HG02970 (cell line): Measurements from ENCODE around the gene GPER1.

Experiments used
- ATAC-seq: cut with Tn5 transposase; IDR thresholded peaks from one replicate; pipeline ENCODE4 v1.9.1; 2021; ENCODE audit warnings: mild to moderate bottlenecking, moderate library complexity, moderate number of reproducible peaks; ENCODE audit not compliant: unreplicated experiment, low FRiP score

Gene GPER1

GRCh38 chr7:1100834-1101562 is 13.1 kb downstream of the GPER1 start:
- no peak for ATAC-seq

DNA sequence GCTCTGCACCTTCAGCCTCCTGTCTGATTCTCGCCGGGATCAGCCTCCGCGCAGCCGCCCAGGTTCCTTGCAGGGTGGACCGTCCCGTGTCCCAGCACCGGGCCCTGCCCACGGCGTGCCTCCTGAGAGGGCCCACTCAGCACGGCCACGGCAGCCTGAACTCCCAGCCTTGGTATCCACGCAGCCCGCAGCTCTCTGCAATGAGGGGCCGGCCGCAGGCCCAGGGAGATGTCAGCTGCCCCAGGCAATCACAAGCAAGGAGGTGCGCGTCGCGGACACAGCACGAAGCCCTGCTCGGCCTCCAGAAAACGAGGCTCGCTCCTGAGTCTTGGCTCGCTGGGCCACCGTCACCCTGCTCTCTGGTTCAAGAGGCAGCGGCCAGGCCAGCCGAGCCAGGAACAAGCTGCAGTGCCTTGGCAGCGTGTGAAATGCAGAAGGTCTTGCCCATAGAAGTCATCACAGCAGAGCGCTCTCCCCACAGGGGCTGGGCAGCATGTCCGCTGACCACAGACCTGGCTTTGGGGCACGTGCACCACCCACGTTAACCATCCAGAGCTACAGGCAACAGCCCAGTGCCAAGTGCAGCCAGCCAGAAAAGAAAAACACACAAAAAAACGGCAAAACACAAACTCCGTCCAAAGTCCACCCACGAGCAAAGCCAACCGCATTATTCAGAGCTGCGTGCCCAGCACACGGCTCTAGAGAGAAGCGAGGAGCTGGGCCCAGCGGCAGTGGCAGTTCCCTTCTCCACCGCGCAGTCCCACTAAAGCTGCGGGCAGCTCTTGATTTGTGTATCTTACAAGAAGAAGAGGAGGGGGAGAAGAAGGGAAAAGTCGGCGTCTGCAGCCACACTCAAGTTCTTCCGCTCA is 13.9 kb downstream of the GPER1 start:
- no peak for ATAC-seq

GRCh38 chr7:1103009-1103788 is 15.3 kb downstream of the GPER1 start:
- no peak for ATAC-seq

DNA sequence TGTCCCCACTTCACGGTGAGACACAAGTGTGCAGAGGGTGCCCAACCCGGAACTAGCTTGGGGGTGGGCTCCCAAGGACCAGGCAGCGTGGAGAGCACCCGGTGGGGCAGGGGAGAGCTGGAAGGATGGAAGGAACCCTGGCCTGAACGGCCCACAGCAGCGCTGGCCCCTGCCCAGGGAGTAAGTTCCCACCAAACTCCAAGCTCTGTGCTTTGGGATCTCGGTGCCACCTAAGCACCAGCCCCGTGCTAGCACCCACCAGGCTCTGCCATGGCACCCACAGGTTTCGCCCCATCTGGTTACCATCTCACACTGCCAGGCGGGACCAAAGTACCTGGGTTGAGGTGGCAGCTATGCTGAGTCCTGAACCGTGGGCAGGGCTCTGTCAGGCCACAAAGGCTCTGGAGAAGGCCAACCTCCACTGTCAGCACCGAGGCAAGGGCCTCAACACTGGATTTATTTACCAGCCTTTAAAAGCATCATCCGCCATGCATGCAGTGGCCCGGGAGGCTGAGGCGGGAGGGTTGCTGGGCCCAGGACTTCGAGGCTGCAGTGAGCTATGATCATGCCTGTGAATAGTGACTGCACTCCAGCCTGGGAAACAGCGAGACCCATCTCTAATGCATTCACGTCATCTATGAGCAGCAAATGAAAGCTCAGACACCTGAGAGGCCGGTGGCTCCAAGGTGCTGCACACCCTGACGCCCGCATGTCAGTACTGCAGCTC is 16.0 kb downstream of the GPER1 start:
- no peak for ATAC-seq

GRCh38 chr7:1104516-1105179 is 16.7 kb downstream of the GPER1 start:
- no peak for ATAC-seq

DNA sequence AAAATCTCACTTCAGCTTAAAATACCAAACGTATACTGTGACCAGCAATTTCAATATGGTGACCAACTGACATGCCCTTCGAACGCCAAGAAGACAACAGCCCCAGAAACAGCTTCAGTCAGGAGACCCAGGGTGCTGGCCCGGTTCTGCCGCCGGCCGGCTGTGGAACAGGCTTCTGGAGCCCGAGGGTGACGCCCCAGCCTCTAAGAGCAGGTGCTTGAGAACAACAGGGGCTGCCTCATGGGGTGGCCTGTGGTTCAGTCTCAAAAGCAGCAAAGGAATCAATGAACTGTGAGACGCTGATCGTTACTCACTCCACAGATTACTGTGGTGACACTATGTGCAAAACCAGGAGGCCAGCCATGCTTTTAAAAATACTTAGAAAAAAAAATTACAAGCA is 17.3 kb downstream of the GPER1 start:
- ATAC-seq = no peak

- no peak for ATAC-seq
Observed at GRCh38 chr7:1106063-1106792, 18.3 kb downstream of the GPER1 start.

DNA sequence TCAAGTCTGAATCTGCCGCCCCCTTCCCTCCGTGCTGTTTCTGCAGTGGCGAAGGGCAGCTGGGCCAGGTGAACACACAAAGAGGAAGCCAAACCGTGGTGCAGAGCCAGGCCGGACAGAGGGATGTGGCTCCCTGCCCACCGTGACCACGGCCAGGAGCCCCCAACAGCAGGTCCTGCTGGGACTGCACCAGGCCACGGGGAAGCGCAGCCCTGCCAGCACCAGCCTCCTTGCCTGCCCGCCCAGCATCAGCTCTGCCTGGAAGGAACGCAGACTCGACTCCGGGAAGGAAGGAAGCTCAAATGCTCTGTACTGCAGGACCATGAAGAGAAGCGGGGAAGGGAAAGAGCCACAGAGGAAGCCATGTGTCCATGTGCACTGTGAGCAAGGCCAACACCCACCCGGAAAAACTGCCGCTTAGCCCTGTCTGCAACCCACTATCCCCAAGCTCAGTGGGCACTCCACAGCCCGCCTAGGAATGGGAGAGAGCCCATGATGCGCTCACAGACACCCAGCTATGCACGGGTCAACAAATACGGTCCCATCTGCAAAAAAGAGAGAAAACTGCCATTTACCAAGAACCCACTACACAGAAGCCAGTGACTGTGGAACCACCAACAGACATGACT is 19.0 kb downstream of the GPER1 start:
- no peak for ATAC-seq

DNA sequence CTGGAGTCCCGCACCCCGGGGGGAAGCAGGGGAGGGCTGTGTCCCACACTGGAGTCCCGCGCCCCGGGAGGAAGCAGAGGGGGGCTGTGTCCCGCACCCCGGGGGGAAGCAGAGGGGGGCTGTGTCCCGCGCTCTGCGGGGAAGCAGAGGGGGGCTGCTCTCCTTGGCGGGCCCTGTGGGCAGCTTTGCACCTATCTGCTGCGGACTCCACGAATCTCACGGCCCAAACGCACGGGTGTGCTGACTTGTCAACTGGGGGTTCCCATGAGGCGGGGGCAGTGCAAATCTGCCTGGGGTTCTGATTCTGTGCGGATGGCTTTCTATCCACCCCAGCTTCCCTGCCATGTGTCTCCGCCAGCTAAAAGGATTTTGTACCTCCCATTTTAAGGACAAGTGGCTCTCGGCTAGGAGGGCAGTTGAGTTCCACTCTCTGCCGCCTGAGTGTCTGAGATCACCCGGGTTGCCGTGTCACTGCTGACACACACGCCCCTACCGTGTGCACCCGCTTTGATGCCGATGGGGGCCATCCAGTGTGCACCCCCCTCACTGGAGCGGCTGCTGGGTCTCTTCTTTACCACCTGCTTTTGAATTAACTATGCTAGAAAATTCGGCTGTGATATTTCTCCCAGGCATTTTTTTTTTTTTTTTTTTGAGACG is 20.5 kb downstream of the GPER1 start:
- no peak for ATAC-seq

DNA sequence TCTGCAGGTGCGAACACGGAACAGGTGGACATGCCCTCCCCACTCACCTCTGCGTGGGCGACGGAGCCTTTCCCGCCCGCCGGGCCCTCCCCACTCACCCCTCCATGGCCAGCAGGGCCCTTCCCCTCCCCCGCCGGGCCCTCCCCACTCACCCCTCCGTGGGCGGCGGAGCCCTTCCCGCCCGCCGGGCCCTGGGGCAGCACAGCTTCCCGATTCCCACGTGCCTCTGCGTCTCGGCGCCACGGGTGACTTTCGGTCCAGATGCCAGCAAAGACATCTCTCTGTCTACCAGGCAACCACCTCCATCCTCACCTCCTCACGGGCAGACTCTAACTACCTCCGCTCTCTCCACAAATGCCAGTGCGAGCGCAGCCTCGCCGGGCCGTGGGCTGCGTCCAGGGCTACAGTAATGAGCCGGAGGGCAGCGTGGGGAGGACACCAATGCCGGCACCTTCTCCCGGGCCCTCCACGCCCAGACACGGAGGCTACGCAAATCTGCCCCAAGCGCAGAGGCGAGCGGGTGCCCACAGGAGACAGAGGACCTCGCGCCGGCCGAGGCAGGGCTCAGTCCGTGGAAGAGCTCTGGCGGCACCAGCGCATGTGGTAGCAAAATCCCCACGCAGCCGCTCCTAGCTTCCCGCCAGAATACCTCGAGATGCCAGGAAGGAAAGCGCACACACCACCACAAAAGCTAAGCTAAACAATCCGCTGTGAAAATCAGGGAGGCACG is 21.8 kb downstream of the GPER1 start:
- ATAC-seq = no peak

DNA sequence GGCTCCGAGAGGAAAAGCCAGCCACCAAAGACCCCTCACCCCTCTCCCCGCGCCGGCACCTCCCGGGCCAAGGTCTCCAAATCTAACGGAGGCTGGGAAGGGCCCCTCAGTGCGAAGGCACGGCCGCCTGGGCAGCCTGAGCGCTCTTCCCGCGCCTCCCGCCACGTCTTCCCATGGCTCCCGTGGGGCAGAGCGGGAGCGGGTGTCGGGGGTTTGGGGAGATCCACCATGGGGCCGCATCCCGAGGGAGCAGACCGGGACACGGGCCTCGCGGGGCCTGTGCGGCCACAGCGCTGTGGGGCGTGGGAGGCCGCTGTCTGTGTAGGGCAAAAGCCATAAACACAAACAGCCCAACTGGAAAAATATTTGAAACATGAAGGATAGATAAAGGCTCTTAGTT is 22.4 kb downstream of the GPER1 start:
- ATAC-seq = no peak

DNA sequence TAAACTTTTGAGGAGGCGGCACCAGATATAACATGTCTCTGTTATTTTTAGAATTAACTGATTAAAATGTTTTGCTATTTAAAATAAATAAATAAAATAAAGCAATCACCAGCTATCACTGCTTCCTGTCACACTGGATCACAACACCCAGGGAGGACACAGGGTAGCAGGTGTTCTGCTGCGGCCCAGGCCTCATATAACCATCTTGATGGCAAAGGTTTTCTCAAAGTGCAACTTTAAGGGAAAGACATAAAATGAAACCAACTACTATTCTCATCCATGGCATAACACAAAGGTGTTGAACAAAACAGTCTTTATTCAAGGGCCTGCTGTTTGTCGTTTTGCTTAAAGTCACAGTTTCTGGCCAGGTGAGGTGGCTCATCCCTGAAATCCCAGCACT is 23.2 kb downstream of the GPER1 start:
- no peak for ATAC-seq

GRCh38 chr7:1112109-1112508 is 24.2 kb downstream of the GPER1 start:
- no peak for ATAC-seq

GRCh38 chr7:1112625-1113547 is 25.0 kb downstream of the GPER1 start:
- no peak for ATAC-seq

GRCh38 chr7:1113548-1113885 is 25.6 kb downstream of the GPER1 start:
- ATAC-seq = no peak

DNA sequence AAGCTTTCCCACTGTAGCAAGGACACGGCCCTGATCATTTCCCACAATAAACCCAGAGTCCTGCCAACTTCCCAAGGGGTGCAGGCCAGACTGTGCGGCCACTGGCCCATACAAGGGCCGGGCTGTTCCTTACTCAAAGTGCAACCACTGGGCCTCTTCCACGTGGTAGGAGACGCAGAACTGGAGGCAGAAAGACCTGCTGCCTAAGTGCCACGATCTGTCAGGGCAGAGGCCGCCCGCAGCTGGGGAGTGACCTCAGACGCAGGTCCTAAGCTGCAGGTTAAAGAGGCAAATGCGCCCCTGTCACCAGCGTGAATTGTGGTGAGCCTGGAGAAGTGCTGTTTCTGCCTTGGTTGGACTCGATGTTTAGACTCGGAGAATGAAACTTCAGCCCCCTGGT is 26.2 kb downstream of the GPER1 start:
- ATAC-seq = no peak

- no peak for ATAC-seq
Observed at GRCh38 chr7:1114505-1114904, 26.6 kb downstream of the GPER1 start.
